ENCODE measurements around the gene NELFCD. TPM values are rescaled to one million over a fixed set of nuclear protein-coding genes. Genes with fewer than 3 reads are reported as not detected.

The NELFCD gene
- total and polyA plus RNA-seq, 10 of the 15 experiments (the other 5 are each of a cell fraction or from before 2014, with no cell fraction given), result 8.9 to 109 (median 82.9) TPM

- SMC1A ChIA-PET (ENCODE audit: uncharacterized antibody, unreplicated experiment), result interaction anchor here (0.6 to 2.3 kb wide), 6 partner anchors 10 to 123 kb away, joined by 3 to 11 read pairs (median 3); no protein-coding TSS in a partner anchor
- RAD21 ChIA-PET (ENCODE audit: unreplicated experiment), result interaction anchor here (0.9 to 1.4 kb wide), 3 partner anchors 10 to 106 kb away, joined by 3 to 5 read pairs (median 3); no protein-coding TSS in a partner anchor
- peaks cover 3% of the 10 kb centered on the region for H4K20me1 ChIP-seq (ENCODE audit: control insufficient read depth, insufficient read depth)
Measured at GRCh38 chr20:58992911-58993310, 11.9 kb downstream of the NELFCD start.

More at GRCh38 chr20:58992911-58993310, 11.9 kb downstream of the NELFCD start:
- ATAC-seq (no peak; the same call in 2 of the 3 replicates), FAIRE-seq (no peak), DNase-seq (ENCODE audit: low read depth, low spot score) (no peak)
- Histone ChIP-seq H2AFZ (ENCODE audit: control insufficient read depth, low read depth, low read length) (no peak overlapping the region), H3K4me3 (no peak overlapping the region), H3K79me2 (ENCODE audit: control insufficient read depth, insufficient read depth, low read length) (no peaks in the 10 kb centered on the region), H3K27ac (ENCODE audit: control insufficient read depth, insufficient read depth) (0 out of 2 replicates have a peak overlapping the region, but pooled peaks have one; percentile 0), H3K27me3 (replicated peaks in 1 of 2; ENCODE audit: control insufficient read depth in 2 of 2, insufficient read depth in 2 of 2, low read length in 1 of 2) (no peaks in the 10 kb centered on the region), H3K9me3 (replicated peaks; ENCODE audit: control insufficient read depth, insufficient read depth, low read length) (no peaks in the 10 kb centered on the region), H3K4me1 (ENCODE audit: control insufficient read depth, insufficient read depth, low read length) (peaks cover 14% of the 10 kb centered on the region), H3K9ac (ENCODE audit: control insufficient read depth, insufficient read depth, low read length) (no peak overlapping the region), H3K4me2 (ENCODE audit: control insufficient read depth, insufficient read depth) (no peak overlapping the region), H3K36me3 (ENCODE audit: control insufficient read depth in 2 of 2, insufficient read depth in 2 of 2, low read length in 1 of 2) (peaks cover 56 to 68% of the 10 kb centered on the region in 2 experiments)
- 71% methylated on average over 3 of the region's 3 CpGs for WGBS (ENCODE audit: insufficient coverage, insufficient replicate concordance, low lambda C conversion rate, missing lambda C conversion rate)
- TF ChIP-seq MTA3 (IDR thresholded peaks at IDR 0.05; ENCODE audit: borderline replicate concordance, low read length), result peak; percentile 80; the same call in 1 of the 2 replicates
- no peak for TF ChIP-seq NFIC (IDR thresholded peaks at IDR 0.05; ENCODE audit: low read depth, low read length)
- no peak for TF ChIP-seq HDGF (IDR thresholded peaks at IDR 0.05)
- TF ChIP-seq NRF1 (conservative IDR thresholded peaks at IDR 0.05; ENCODE audit: low read depth, low read length), result no peak
- no peak for TF ChIP-seq ZSCAN29 (IDR thresholded peaks at IDR 0.05)
- 0 out of 2 replicates have a peak, but pooled peaks have one; percentile 3 for TF ChIP-seq TARDBP (IDR thresholded peaks at IDR 0.05; ENCODE audit: borderline replicate concordance)
- no peak for TF ChIP-seq RB1 (IDR thresholded peaks at IDR 0.05; ENCODE audit: borderline replicate concordance)
- TF ChIP-seq POLR2A (IDR thresholded peaks at IDR 0.05; ENCODE audit: low read depth, low read length), result 0 out of 2 replicates have a peak, but pooled peaks have one; percentile 6
- no peak for TF ChIP-seq PBX3 (IDR thresholded peaks at IDR 0.05; ENCODE audit: insufficient replicate concordance, low read depth, low read length)
- no peak for TF ChIP-seq MXI1 (IDR thresholded peaks at IDR 0.05; ENCODE audit: low read depth, low read length)
- no peak for TF ChIP-seq NBN (IDR thresholded peaks at IDR 0.05)
- TF ChIP-seq SPI1 (IDR thresholded peaks at IDR 0.05; ENCODE audit: borderline replicate concordance, insufficient read depth, low read depth, low read length), result no peak
- TF ChIP-seq RAD21 (IDR thresholded peaks at IDR 0.05; ENCODE audit: insufficient read depth, low read depth, low read length), result no peak
- no peak for TF ChIP-seq SMARCA5 (IDR thresholded peaks at IDR 0.05)
- no peak for TF ChIP-seq BCL11A (IDR thresholded peaks at IDR 0.05; ENCODE audit: low read depth, low read length)
- no peak for TF ChIP-seq LARP7 (IDR thresholded peaks at IDR 0.05)
- 0 out of 2 replicates have a peak, but pooled peaks have one; percentile 12 for TF ChIP-seq PML (IDR thresholded peaks at IDR 0.05; ENCODE audit: low read length)
- BruUV-seq (replicated peaks), result no TSS peak
- in situ Hi-C loops (cut with MboI), result no loop called here
- intact Hi-C loops (cut with micrococcal nuclease; ENCODE audit: unreplicated experiment), result no loop called here
- ChIA-PET CTCF (interaction anchor here (1.0 to 1.6 kb wide), 2 partner anchors 14 to 123 kb away, joined by 3 to 4 read pairs; no protein-coding TSS in a partner anchor), POLR2A (interaction anchor here (0.7 to 1.9 kb wide), 3 partner anchors 9 to 47 kb away, joined by 4 to 11 read pairs (median 5); no protein-coding TSS in a partner anchor)
